ENCODE data around the gene RABGAP1L. TPM values are rescaled to one million over a fixed set of nuclear protein-coding genes. Genes with fewer than 3 reads are reported as not detected.

The RABGAP1L gene
- total RNA-seq, 1 experiment from 2014 or later: 76.9 TPM

DNA sequence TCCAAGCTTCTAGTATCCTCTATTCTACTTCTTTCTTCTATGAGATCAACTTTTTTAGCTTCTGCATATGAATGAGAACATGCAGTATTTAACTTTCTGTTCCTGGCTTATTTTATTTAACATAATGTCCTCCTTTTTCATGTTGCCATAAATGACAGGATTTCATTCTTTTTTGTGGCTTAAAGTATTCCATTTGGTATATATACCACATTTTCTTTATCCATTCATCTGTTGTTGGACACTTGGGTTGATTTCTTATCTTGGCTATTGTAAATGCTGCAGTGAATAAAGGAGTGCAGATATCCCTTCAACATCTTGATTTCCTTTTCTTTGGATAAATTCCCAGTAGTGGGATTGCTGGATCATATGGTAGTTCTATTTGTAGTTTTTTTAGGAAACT is 498.1 kb downstream of the RABGAP1L start:
- peaks cover 3% of the 10 kb centered on the region; the same call in 1 of the 2 replicates for H3K36me3 Mint-ChIP-seq
- H3K4me3 Mint-ChIP-seq: no peak overlapping the region
- DNase-seq (ENCODE audit: low spot score) (no peak), ATAC-seq (no peak)
- H3K27ac Mint-ChIP-seq: no peak overlapping the region
- TF ChIP-seq, protein P1, sequence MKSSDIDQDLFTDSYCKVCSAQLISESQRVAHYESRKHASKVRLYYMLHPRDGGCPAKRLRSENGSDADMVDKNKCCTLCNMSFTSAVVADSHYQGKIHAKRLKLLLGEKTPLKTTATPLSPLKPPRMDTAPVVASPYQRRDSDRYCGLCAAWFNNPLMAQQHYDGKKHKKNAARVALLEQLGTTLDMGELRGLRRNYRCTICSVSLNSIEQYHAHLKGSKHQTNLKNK (CRISPR knock-in tag; IDR thresholded peaks at IDR 0.05): no peak
- no peak for TF ChIP-seq ZNF416 (CRISPR knock-in tag; IDR thresholded peaks at IDR 0.05)
- TF ChIP-seq, protein P2, sequence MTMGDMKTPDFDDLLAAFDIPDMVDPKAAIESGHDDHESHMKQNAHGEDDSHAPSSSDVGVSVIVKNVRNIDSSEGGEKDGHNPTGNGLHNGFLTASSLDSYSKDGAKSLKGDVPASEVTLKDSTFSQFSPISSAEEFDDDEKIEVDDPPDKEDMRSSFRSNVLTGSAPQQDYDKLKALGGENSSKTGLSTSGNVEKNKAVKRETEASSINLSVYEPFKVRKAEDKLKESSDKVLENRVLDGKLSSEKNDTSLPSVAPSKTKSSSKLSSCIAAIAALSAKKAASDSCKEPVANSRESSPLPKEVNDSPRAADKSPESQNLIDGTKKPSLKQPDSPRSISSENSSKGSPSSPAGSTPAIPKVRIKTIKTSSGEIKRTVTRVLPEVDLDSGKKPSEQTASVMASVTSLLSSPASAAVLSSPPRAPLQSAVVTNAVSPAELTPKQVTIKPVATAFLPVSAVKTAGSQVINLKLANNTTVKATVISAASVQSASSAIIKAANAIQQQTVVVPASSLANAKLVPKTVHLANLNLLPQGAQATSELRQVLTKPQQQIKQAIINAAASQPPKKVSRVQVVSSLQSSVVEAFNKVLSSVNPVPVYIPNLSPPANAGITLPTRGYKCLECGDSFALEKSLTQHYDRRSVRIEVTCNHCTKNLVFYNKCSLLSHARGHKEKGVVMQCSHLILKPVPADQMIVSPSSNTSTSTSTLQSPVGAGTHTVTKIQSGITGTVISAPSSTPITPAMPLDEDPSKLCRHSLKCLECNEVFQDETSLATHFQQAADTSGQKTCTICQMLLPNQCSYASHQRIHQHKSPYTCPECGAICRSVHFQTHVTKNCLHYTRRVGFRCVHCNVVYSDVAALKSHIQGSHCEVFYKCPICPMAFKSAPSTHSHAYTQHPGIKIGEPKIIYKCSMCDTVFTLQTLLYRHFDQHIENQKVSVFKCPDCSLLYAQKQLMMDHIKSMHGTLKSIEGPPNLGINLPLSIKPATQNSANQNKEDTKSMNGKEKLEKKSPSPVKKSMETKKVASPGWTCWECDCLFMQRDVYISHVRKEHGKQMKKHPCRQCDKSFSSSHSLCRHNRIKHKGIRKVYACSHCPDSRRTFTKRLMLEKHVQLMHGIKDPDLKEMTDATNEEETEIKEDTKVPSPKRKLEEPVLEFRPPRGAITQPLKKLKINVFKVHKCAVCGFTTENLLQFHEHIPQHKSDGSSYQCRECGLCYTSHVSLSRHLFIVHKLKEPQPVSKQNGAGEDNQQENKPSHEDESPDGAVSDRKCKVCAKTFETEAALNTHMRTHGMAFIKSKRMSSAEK (CRISPR knock-in tag; IDR thresholded peaks at IDR 0.05; ENCODE audit: borderline replicate concordance): no peak
- TF ChIP-seq, protein P3, sequence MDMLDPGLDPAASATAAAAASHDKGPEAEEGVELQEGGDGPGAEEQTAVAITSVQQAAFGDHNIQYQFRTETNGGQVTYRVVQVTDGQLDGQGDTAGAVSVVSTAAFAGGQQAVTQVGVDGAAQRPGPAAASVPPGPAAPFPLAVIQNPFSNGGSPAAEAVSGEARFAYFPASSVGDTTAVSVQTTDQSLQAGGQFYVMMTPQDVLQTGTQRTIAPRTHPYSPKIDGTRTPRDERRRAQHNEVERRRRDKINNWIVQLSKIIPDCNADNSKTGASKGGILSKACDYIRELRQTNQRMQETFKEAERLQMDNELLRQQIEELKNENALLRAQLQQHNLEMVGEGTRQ (CRISPR knock-in tag; IDR thresholded peaks at IDR 0.05): no peak
- TF ChIP-seq CBFB (CRISPR knock-in tag; IDR thresholded peaks at IDR 0.05; ENCODE audit: low read depth): no peak
- TF ChIP-seq, protein P4, sequence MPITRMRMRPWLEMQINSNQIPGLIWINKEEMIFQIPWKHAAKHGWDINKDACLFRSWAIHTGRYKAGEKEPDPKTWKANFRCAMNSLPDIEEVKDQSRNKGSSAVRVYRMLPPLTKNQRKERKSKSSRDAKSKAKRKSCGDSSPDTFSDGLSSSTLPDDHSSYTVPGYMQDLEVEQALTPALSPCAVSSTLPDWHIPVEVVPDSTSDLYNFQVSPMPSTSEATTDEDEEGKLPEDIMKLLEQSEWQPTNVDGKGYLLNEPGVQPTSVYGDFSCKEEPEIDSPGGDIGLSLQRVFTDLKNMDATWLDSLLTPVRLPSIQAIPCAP (CRISPR knock-in tag; IDR thresholded peaks at IDR 0.05): no peak
- TF ChIP-seq ZBTB21 (CRISPR knock-in tag; IDR thresholded peaks at IDR 0.05; ENCODE audit: borderline replicate concordance): no peak
- TF ChIP-seq, protein P5, sequence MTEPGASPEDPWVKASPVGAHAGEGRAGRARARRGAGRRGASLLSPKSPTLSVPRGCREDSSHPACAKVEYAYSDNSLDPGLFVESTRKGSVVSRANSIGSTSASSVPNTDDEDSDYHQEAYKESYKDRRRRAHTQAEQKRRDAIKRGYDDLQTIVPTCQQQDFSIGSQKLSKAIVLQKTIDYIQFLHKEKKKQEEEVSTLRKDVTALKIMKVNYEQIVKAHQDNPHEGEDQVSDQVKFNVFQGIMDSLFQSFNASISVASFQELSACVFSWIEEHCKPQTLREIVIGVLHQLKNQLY (CRISPR knock-in tag; IDR thresholded peaks at IDR 0.05): no peak
- TF ChIP-seq CREM (CRISPR knock-in tag; IDR thresholded peaks at IDR 0.05): no peak
- no peak for TF ChIP-seq RELA (CRISPR knock-in tag; IDR thresholded peaks at IDR 0.05; ENCODE audit: borderline replicate concordance)
- TF ChIP-seq, protein P6, sequence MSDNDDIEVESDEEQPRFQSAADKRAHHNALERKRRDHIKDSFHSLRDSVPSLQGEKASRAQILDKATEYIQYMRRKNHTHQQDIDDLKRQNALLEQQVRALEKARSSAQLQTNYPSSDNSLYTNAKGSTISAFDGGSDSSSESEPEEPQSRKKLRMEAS (CRISPR knock-in tag; IDR thresholded peaks at IDR 0.05): no peak
- no peak for TF ChIP-seq SP1 (CRISPR knock-in tag; conservative IDR thresholded peaks at IDR 0.05)
- H3K9me3 Mint-ChIP-seq: peaks cover 21% of the 10 kb centered on the region
- no peaks in the 10 kb centered on the region for H3K27me3 Mint-ChIP-seq (ENCODE audit: low read depth)
- peaks cover 15% of the 10 kb centered on the region for H3K4me1 Mint-ChIP-seq
- ChIA-PET CTCF (no interaction called here), POLR2A (no interaction called here)

DNA sequence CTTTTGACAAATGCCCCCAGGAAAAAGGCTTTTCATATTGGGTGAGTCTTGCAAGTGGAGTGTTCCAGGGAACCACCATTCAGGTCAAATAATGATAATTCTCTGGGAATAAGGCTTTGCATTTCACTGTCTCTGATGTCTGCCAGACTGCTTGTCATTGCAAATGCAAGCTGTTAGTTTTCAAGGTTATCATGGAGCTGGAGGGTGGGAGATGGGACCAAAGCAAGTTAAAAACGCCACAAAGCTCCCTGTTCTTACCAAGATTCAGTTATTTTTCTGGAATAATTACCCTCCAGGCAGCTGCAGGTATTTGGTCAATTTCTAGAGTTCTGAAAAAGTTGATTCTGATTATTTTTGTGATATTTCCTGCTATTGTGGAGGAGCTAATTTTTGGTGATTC is 498.6 kb downstream of the RABGAP1L start:
- POLR2A ChIA-PET: no interaction called here
- CTCF ChIA-PET: no interaction called here
- peaks cover 19% of the 10 kb centered on the region for H3K9me3 Mint-ChIP-seq
- TF ChIP-seq, protein P7, sequence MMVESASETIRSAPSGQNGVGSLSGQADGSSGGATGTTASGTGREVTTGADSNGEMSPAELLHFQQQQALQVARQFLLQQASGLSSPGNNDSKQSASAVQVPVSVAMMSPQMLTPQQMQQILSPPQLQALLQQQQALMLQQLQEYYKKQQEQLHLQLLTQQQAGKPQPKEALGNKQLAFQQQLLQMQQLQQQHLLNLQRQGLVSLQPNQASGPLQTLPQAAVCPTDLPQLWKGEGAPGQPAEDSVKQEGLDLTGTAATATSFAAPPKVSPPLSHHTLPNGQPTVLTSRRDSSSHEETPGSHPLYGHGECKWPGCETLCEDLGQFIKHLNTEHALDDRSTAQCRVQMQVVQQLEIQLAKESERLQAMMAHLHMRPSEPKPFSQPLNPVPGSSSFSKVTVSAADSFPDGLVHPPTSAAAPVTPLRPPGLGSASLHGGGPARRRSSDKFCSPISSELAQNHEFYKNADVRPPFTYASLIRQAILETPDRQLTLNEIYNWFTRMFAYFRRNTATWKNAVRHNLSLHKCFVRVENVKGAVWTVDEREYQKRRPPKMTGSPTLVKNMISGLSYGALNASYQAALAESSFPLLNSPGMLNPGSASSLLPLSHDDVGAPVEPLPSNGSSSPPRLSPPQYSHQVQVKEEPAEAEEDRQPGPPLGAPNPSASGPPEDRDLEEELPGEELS (CRISPR knock-in tag; IDR thresholded peaks at IDR 0.05): no peak
- TF ChIP-seq, protein P8, sequence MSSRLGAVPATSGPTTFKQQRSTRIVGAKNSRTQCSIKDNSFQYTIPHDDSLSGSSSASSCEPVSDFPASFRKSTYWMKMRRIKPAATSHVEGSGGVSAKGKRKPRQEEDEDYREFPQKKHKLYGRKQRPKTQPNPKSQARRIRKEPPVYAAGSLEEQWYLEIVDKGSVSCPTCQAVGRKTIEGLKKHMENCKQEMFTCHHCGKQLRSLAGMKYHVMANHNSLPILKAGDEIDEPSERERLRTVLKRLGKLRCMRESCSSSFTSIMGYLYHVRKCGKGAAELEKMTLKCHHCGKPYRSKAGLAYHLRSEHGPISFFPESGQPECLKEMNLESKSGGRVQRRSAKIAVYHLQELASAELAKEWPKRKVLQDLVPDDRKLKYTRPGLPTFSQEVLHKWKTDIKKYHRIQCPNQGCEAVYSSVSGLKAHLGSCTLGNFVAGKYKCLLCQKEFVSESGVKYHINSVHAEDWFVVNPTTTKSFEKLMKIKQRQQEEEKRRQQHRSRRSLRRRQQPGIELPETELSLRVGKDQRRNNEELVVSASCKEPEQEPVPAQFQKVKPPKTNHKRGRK (CRISPR knock-in tag; IDR thresholded peaks at IDR 0.05; ENCODE audit: borderline replicate concordance): no peak
- TF ChIP-seq SMAD3 (CRISPR knock-in tag; IDR thresholded peaks at IDR 0.05; ENCODE audit: borderline replicate concordance) (no peak), RORB (CRISPR knock-in tag; IDR thresholded peaks at IDR 0.05) (no peak), FOXP1 (CRISPR knock-in tag; IDR thresholded peaks at IDR 0.05; ENCODE audit: borderline replicate concordance) (no peak), HMGA2 (CRISPR knock-in tag; IDR thresholded peaks at IDR 0.05) (no peak), ZNF396 (CRISPR knock-in tag; IDR thresholded peaks at IDR 0.05; ENCODE audit: borderline replicate concordance) (no peak), ZNF263 (CRISPR knock-in tag; IDR thresholded peaks at IDR 0.05; ENCODE audit: low read depth) (no peak)
- TF ChIP-seq, protein P9, sequence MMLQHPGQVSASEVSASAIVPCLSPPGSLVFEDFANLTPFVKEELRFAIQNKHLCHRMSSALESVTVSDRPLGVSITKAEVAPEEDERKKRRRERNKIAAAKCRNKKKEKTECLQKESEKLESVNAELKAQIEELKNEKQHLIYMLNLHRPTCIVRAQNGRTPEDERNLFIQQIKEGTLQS (CRISPR knock-in tag; conservative IDR thresholded peaks at IDR 0.05): no peak
- TF ChIP-seq, protein P10, sequence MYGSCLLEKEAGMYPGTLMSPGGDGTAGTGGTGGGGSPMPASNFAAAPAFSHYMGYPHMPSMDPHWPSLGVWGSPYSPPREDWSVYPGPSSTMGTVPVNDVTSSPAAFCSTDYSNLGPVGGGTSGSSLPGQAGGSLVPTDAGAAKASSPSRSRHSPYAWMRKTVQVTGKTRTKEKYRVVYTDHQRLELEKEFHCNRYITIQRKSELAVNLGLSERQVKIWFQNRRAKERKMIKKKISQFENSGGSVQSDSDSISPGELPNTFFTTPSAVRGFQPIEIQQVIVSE (CRISPR knock-in tag; IDR thresholded peaks at IDR 0.05; ENCODE audit: borderline replicate concordance): no peak

More for the DNA sequence above, 498.6 kb downstream of the RABGAP1L start:
- DNase-seq (ENCODE audit: low spot score) (no peak), ATAC-seq (no peak)
- Mint-ChIP-seq H3K27me3 (ENCODE audit: low read depth) (no peaks in the 10 kb centered on the region), H3K27ac (no peak overlapping the region), H3K4me3 (no peak overlapping the region), H3K36me3 (peaks cover 2% of the 10 kb centered on the region; the same call in 1 of the 2 replicates), H3K4me1 (peaks cover 10% of the 10 kb centered on the region)
